OCI-LY3 (cell line): ENCODE measurements around the gene HCAR2.
A peak's percentile ranks its signal among the peaks of the same experiment; 100 is the strongest.

ENCODE experiments used
- H2AFZ ChIP-seq: fragments of 200-600, 300-600 bp; shearing (Covaris generic); 2 replicates; pipeline ENCODE4 v1.6.0; 2014; ENCODE audit warnings: antibody characterized with exemption, low read depth, low read length
- H3K27ac ChIP-seq: fragments of 200-600, 300-600 bp; sonication (generic); 2 replicates; pipeline ENCODE4 v1.5.1; 2014; ENCODE audit warnings: mild to moderate bottlenecking, low read length, moderate library complexity, mixed read lengths
- H3K27me3 ChIP-seq: fragments of 200-600, 300-600 bp; sonication (generic); 2 replicates; pipeline ENCODE4 v1.6.1; 2014; ENCODE audit warnings: low read depth, low read length, mixed read lengths
- H3K36me3 ChIP-seq: fragments of 200-600, 300-600 bp; sonication (generic); replicated peaks from 2 replicates; pipeline ENCODE3; 2014; ENCODE audit warnings: low read depth, low read length, mixed read lengths
- H3K4me1 ChIP-seq: fragments of 300-600, 200-600 bp; sonication (generic); 2 replicates; pipeline ENCODE4 v1.6.1; 2014; ENCODE audit warnings: low read length, mixed read lengths
- H3K4me2 ChIP-seq: fragments of 200-600, 300-600 bp; sonication (generic); 2 replicates; pipeline ENCODE4 v1.6.1; 2014; ENCODE audit warnings: low read length, mixed read lengths
- H3K4me3 ChIP-seq: fragments of 300-600, 200-600 bp; sonication (generic); 2 replicates; pipeline ENCODE4 v1.5.1; 2014; ENCODE audit warnings: antibody characterized with exemption, mild to moderate bottlenecking, low read length, moderate library complexity
- H3K79me2 ChIP-seq: fragments of 300-600, 200-600 bp; shearing (Covaris generic); 2 replicates; pipeline ENCODE4 v1.6.1; 2014; ENCODE audit warnings: mild to moderate bottlenecking, low read length, mixed read lengths
- H3K9ac ChIP-seq: fragments of 300-600, 200-600 bp; shearing (Covaris generic); 2 replicates; pipeline ENCODE4 v1.6.0; 2014; ENCODE audit warnings: mild to moderate bottlenecking, low read length, moderate library complexity
- H3K9me3 ChIP-seq: fragments of 200-600, 300-600 bp; shearing (Covaris generic); 2 replicates; pipeline ENCODE4 v1.6.1; 2014; ENCODE audit warnings: low read length, mixed read lengths; ENCODE audit not compliant: insufficient read depth
- H4K20me1 ChIP-seq: fragments of 200-600, 300-600 bp; sonication (generic); 2 replicates; pipeline ENCODE4 v1.6.1; 2016; ENCODE audit warnings: low read length, mixed read lengths; ENCODE audit not compliant: insufficient read depth
- EZH2phosphoT487 ChIP-seq: fragments of 200-600 bp; shearing (Covaris generic); IDR thresholded peaks from 2 replicates; pipeline ENCODE4 v1.6.1; 2018; ENCODE audit warnings: antibody characterized with exemption, mixed run types, low read depth
- TF ChIP-seq, protein P1 (sequence below): fragments of 200-600, 300-600 bp; sonication (generic); IDR thresholded peaks from 2 replicates; pipeline ENCODE4 v1.5.1; 2014; ENCODE audit warnings: antibody characterized with exemption, low read length, low read depth

Gene HCAR2

DNA sequence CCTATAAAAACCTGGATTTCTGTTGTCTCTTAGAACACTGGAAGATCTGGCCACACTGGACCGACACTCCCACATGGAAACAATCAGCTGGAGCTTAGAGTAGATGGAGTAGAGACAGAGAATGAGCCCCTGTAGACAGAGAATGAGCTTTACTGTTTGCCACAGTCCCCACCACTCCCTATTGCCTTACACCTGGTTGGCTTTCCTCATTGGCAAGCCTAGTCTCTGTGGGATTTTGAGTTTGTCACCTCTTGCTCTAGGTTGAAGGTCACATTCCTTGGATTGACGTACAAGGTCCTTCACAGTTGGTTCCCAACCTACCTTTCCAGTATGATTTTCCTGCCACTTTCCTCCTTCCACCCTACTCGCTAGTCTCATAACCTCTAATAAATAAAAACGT lies 29.5 kb upstream of the HCAR2 start:
- peaks cover 36% of the 10 kb centered on the region for H3K27me3 ChIP-seq
- H3K27ac ChIP-seq: no peak overlapping the region
- no peak overlapping the region for H2AFZ ChIP-seq
- H3K4me1 ChIP-seq: peaks cover 11% of the 10 kb centered on the region
- H3K4me3 ChIP-seq: no peak overlapping the region
- H3K4me2 ChIP-seq: no peak overlapping the region
- no peaks in the 10 kb centered on the region for H3K79me2 ChIP-seq
- no peak for TF ChIP-seq EZH2phosphoT487
- TF ChIP-seq, protein P1, sequence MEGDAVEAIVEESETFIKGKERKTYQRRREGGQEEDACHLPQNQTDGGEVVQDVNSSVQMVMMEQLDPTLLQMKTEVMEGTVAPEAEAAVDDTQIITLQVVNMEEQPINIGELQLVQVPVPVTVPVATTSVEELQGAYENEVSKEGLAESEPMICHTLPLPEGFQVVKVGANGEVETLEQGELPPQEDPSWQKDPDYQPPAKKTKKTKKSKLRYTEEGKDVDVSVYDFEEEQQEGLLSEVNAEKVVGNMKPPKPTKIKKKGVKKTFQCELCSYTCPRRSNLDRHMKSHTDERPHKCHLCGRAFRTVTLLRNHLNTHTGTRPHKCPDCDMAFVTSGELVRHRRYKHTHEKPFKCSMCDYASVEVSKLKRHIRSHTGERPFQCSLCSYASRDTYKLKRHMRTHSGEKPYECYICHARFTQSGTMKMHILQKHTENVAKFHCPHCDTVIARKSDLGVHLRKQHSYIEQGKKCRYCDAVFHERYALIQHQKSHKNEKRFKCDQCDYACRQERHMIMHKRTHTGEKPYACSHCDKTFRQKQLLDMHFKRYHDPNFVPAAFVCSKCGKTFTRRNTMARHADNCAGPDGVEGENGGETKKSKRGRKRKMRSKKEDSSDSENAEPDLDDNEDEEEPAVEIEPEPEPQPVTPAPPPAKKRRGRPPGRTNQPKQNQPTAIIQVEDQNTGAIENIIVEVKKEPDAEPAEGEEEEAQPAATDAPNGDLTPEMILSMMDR: no peak
- H3K9me3 ChIP-seq: no peaks in the 10 kb centered on the region
- H4K20me1 ChIP-seq: no peaks in the 10 kb centered on the region
- H3K9ac ChIP-seq: no peak overlapping the region
- no peaks in the 10 kb centered on the region for H3K36me3 ChIP-seq

DNA sequence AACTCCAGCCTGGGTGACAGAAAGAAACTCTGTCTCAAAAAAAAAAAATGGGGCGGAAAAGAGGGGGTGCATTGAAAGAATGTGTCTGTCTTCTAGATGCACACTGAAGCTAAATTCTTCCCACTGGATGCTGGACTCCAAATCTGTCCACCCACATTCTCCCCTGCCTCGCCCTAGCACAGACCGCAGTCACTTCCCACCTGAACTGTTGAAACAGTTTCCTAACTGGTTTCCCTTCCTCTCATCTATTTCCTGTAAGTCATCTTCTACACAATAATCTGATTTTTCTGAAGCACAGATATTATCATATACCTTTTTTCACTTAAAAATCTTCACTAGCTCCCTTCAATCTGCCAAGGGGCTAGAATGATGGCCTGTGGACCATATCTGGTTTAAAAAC lies 29.0 kb upstream of the HCAR2 start:
- Histone ChIP-seq H3K79me2 (no peaks in the 10 kb centered on the region), H3K4me2 (no peak overlapping the region; the same call in 1 of the 2 replicates), H4K20me1 (no peaks in the 10 kb centered on the region), H3K36me3 (no peaks in the 10 kb centered on the region), H3K4me1 (peaks cover 11% of the 10 kb centered on the region), H3K27me3 (peaks cover 36% of the 10 kb centered on the region), H3K9ac (no peak overlapping the region), H3K9me3 (no peaks in the 10 kb centered on the region), H2AFZ (no peak overlapping the region), H3K4me3 (no peak overlapping the region), H3K27ac (no peak overlapping the region)
- TF ChIP-seq, protein P1: no peak
- TF ChIP-seq EZH2phosphoT487: no peak

DNA sequence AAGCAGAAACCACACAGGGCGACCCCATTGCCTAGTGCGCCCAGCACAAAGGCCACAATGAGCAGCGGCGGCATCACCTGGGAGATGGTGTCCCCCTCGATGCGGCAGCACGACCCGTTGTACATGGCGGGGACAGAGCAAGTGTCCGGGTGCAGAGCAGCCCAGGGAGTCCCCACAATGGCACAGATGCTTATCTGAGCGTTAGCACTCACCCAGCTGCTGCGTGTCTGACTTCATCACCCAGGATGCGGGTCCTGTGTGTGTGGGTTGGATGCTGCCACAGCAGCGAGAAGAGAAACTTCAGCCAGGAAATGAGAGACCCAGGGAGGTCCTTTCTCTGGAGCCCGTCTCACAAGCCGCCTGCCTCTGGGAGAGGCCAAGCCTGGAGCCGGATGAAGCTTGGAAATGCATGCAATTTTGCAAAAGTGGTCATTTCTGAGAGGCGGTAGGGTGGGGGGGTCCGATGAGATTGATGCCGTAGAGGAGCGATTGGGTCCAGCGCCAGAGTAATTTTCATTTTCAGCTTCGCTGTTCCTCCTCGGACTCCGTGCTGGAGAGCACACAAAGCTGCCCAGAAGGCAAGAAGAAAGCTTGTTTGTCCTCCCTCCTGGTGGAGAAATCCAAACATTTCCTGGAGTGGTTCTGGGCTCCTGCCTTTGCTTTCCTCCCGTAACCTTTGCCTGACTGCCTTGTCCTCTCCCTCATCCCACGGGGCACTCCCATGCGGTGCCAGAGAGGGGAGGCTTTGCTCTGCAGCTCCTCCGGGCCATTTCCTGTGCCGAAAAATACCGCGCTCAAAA lies 27.3 kb upstream of the HCAR2 start, which contains the start of gene HCAR1:
HCAR1 (minus strand) TSS at position 630 of the 800 bp plus-strand sequence; CDS start at position 125, 505 bp downstream.
- Histone ChIP-seq H3K4me3 (peak within 1 kb of the TSS; percentile 25), H2AFZ (no peak within 1 kb of the TSS), H3K27ac (no peak within 1 kb of the TSS), H3K27me3 (peaks cover 40% of the 10 kb centered on the region), H3K79me2 (no peaks in the 10 kb centered on the region), H3K9me3 (no peaks in the 10 kb centered on the region), H4K20me1 (no peaks in the 10 kb centered on the region), H3K4me2 (peak within 1 kb of the TSS; percentile 29), H3K4me1 (peaks cover 22% of the 10 kb centered on the region), H3K9ac (no peak within 1 kb of the TSS), H3K36me3 (no peaks in the 10 kb centered on the region)
- TF ChIP-seq, protein P1: no peak
- TF ChIP-seq EZH2phosphoT487: no peak

DNA sequence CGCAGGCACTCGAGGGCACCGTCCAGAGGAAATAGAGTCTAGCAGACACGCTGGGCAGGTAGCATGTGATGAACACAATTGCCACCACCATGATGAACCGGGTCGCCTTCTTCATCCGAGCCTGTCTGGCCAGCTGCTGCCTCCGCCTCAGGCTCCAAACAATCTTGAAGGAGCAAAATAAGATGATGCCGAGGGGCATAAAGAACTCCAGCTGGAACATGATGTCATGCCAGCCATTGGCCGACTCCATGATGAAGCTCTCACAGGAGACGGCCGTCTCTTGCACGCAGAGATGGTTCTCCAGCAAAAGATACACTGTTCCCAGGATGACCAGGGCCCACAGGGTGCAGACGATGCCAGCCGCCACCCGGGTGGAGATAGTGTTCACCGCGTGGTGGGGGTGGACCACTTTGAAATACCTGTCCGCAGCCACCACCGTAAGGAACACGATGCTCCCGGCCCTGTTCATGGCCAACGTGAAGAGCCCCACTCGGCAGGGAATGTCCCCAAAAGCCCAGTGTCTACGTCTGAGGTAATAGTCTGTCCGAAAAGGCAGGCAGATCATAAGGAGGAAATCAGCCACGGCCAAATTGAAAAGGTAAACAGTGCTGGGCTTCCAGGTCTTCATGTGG lies 26.5 kb upstream of the HCAR2 start:
- Histone ChIP-seq H2AFZ (no peak overlapping the region), H3K4me1 (peaks cover 27% of the 10 kb centered on the region), H4K20me1 (no peaks in the 10 kb centered on the region), H3K4me2 (peak overlapping the region; percentile 29; the same call in 1 of the 2 replicates), H3K36me3 (no peaks in the 10 kb centered on the region), H3K27ac (no peak overlapping the region), H3K9me3 (no peaks in the 10 kb centered on the region), H3K27me3 (peaks cover 40% of the 10 kb centered on the region), H3K4me3 (peak overlapping the region; percentile 25; the same call in 1 of the 2 replicates), H3K9ac (no peak overlapping the region), H3K79me2 (no peaks in the 10 kb centered on the region)
- no peak for TF ChIP-seq EZH2phosphoT487
- TF ChIP-seq, protein P1: no peak
